HEK293 (cell line): ENCODE measurements around the gene LXN.

Experiments
- CTCF ChIA-PET: fragments of 350-600 bp; formaldehyde crosslinking; extraction: SDS; loops from one replicate; lab custom pipeline; 2021; ENCODE audit warnings: antibody characterized with exemption; lab: Yijun Ruan, JAX
- POLR2A ChIA-PET: fragments of 300-600 bp; formaldehyde crosslinking; extraction: SDS; loops from one replicate; lab custom pipeline; 2020; ENCODE audit warnings: antibody characterized with exemption, inconsistent platforms; lab: Yijun Ruan, JAX
- H3K27ac ChIP-seq: fragments of 200-500 bp; sonication (Bioruptor generic); 2 replicates; pipeline ENCODE4 v1.5.1; 2014; ENCODE audit warnings: low read depth, low read length, control low read depth, inconsistent platforms; ENCODE audit errors: extremely low read depth
- H3K36me3 ChIP-seq, 2 experiments: fragments of 200-500 bp in 1 of 2; sonication (Bioruptor generic) in 1 of 2; 1 replicate in 1 of 2; 2 replicates in 1 of 2; pipeline ENCODE4 v1.5.1; 2014 to 2017; ENCODE audit warnings: inconsistent platforms in 2 of 2, low read length in 2 of 2; ENCODE audit not compliant: control insufficient read depth in 2 of 2, insufficient read depth in 1 of 2
- H3K4me1 ChIP-seq: fragments of 200-500 bp; sonication (Bioruptor generic); 2 replicates; pipeline ENCODE4 v1.5.1; 2014; ENCODE audit warnings: mild to moderate bottlenecking, low read length, inconsistent platforms; ENCODE audit not compliant: control insufficient read depth, insufficient read depth
- H3K4me3 ChIP-seq: 2 replicates; pipeline ENCODE4 v1.5.1; 2011; ENCODE audit warnings: low read depth, mild to moderate bottlenecking, control low read depth, low read length, moderate library complexity
- H3K9me3 ChIP-seq: fragments of 200-500 bp; sonication (Bioruptor generic); 2 replicates; pipeline ENCODE4 v1.5.1; 2014; ENCODE audit warnings: low read depth, low read length, inconsistent platforms; ENCODE audit not compliant: control insufficient read depth, insufficient read depth
- GLI4 ChIP-seq: fragments of 450-650 bp; formaldehyde crosslinking; IDR thresholded peaks from 2 replicates; pipeline ENCODE4 v1.5.1; 2016; ENCODE audit warnings: missing biosample characterization, missing genetic modification characterization
- KLF1 ChIP-seq: fragments of 450-650 bp; formaldehyde crosslinking; IDR thresholded peaks from 2 replicates; pipeline ENCODE4 v1.5.1; 2016; ENCODE audit warnings: missing biosample characterization, missing genetic modification characterization
- KLF17 ChIP-seq: fragments of 450-650 bp; formaldehyde crosslinking; IDR thresholded peaks from 2 replicates; pipeline ENCODE4 v1.5.1; 2016; ENCODE audit warnings: missing biosample characterization, missing genetic modification characterization
- OSR2 ChIP-seq: fragments of 450-650 bp; formaldehyde crosslinking; IDR thresholded peaks from 2 replicates; pipeline ENCODE4 v1.5.1; 2016; ENCODE audit warnings: missing biosample characterization, missing genetic modification characterization
- PRDM1 ChIP-seq: fragments of 450-650 bp; formaldehyde crosslinking; IDR thresholded peaks from 2 replicates; pipeline ENCODE4; 2016; ENCODE audit warnings: missing biosample characterization, missing genetic modification characterization
- PRDM6 ChIP-seq: fragments of 450-650 bp; formaldehyde crosslinking; IDR thresholded peaks from 2 replicates; pipeline ENCODE4 v1.5.1; 2017; ENCODE audit warnings: missing biosample characterization, missing genetic modification characterization
- YY1 ChIP-seq: fragments of 450-650 bp; formaldehyde crosslinking; IDR thresholded peaks from 2 replicates; pipeline ENCODE4 v1.5.1; 2018; ENCODE audit warnings: missing biosample characterization, missing genetic modification characterization
- ZBTB7A ChIP-seq: fragments of 450-650 bp; formaldehyde crosslinking; IDR thresholded peaks from 2 replicates; pipeline ENCODE4 v1.5.1; 2016; ENCODE audit warnings: low read depth, missing biosample characterization, missing genetic modification characterization
- ZNF132 ChIP-seq: fragments of 450-650 bp; formaldehyde crosslinking; IDR thresholded peaks from 2 replicates; pipeline ENCODE4 v1.5.1; 2017; ENCODE audit warnings: missing biosample characterization, missing genetic modification characterization, borderline replicate concordance
- ZNF140 ChIP-seq: fragments of 450-650 bp; formaldehyde crosslinking; IDR thresholded peaks from 2 replicates; pipeline ENCODE4 v1.5.1; 2016; ENCODE audit warnings: missing biosample characterization, missing genetic modification characterization
- ZNF148 ChIP-seq: fragments of 450-650 bp; formaldehyde crosslinking; IDR thresholded peaks from 2 replicates; pipeline ENCODE4 v1.5.0; 2017; ENCODE audit warnings: missing biosample characterization, missing genetic modification characterization, borderline replicate concordance
- ZNF175 ChIP-seq: fragments of 450-650 bp; formaldehyde crosslinking; IDR thresholded peaks from 2 replicates; pipeline ENCODE4 v1.5.1; 2016; ENCODE audit warnings: missing biosample characterization, missing genetic modification characterization
- ZNF184 ChIP-seq: fragments of 450-650 bp; IDR thresholded peaks from 2 replicates; pipeline ENCODE4 v1.5.1; 2018; ENCODE audit warnings: missing biosample characterization, mild to moderate bottlenecking, missing genetic modification characterization
- ZNF223 ChIP-seq: fragments of 450-650 bp; formaldehyde crosslinking; IDR thresholded peaks from 2 replicates; pipeline ENCODE4 v1.5.1; 2016; ENCODE audit warnings: missing biosample characterization, missing genetic modification characterization
- ZNF274 ChIP-seq, 2 experiments: fragments of 200-500 bp in 1 of 2; fragments of 450-650 bp in 1 of 2; sonication (Bioruptor generic) in 1 of 2; formaldehyde crosslinking in 1 of 2; IDR thresholded peaks; 2 replicates each; pipeline versions ENCODE4 v1.5.1 to v1.6.1; 2014 to 2016; ENCODE audit warnings: borderline replicate concordance in 1 of 2, inconsistent platforms in 1 of 2, low read length in 1 of 2, missing biosample characterization in 1 of 2, missing genetic modification characterization in 1 of 2
- ZNF280C ChIP-seq: fragments of 450-650 bp; formaldehyde crosslinking; IDR thresholded peaks from 2 replicates; pipeline ENCODE4 v1.5.1; 2016; ENCODE audit warnings: missing biosample characterization, missing genetic modification characterization
- ZNF292 ChIP-seq: fragments of 450-650 bp; formaldehyde crosslinking; IDR thresholded peaks from 2 replicates; pipeline ENCODE4 v1.5.1; 2016; ENCODE audit warnings: low read depth, missing biosample characterization, missing genetic modification characterization, borderline replicate concordance
- ZNF391 ChIP-seq: fragments of 450-650 bp; formaldehyde crosslinking; IDR thresholded peaks from 2 replicates; pipeline ENCODE4 v1.5.1; 2016; ENCODE audit warnings: low read depth, missing biosample characterization, missing genetic modification characterization, borderline replicate concordance
- ZNF426 ChIP-seq: fragments of 450-650 bp; formaldehyde crosslinking; IDR thresholded peaks from 2 replicates; pipeline ENCODE4 v1.5.1; 2017; ENCODE audit warnings: missing biosample characterization, missing genetic modification characterization, mild to moderate bottlenecking, inconsistent platforms, moderate library complexity
- ZNF514 ChIP-seq: fragments of 450-650 bp; formaldehyde crosslinking; IDR thresholded peaks from 2 replicates; pipeline ENCODE4 v1.5.1; 2016; ENCODE audit warnings: missing biosample characterization, missing genetic modification characterization
- ZNF544 ChIP-seq: fragments of 450-650 bp; formaldehyde crosslinking; IDR thresholded peaks from 2 replicates; pipeline ENCODE4 v1.5.0; 2017; ENCODE audit warnings: missing biosample characterization, missing genetic modification characterization
- ZNF558 ChIP-seq: fragments of 450-650 bp; formaldehyde crosslinking; IDR thresholded peaks from 2 replicates; pipeline ENCODE4 v1.5.1; 2016; ENCODE audit warnings: missing biosample characterization, missing genetic modification characterization
- ZNF560 ChIP-seq: fragments of 450-650 bp; formaldehyde crosslinking; IDR thresholded peaks from 2 replicates; pipeline ENCODE4 v1.5.1; 2017; ENCODE audit warnings: missing biosample characterization, missing genetic modification characterization, borderline replicate concordance
- ZNF654 ChIP-seq: fragments of 450-650 bp; formaldehyde crosslinking; IDR thresholded peaks from 2 replicates; pipeline ENCODE4 v1.5.1; 2016; ENCODE audit warnings: low read depth, missing biosample characterization, missing genetic modification characterization
- ZNF660 ChIP-seq: fragments of 450-650 bp; IDR thresholded peaks from 2 replicates; pipeline ENCODE4 v1.5.1; 2018; ENCODE audit warnings: missing biosample characterization, mild to moderate bottlenecking, missing genetic modification characterization
- ZNF701 ChIP-seq: fragments of 450-650 bp; formaldehyde crosslinking; IDR thresholded peaks from 2 replicates; pipeline ENCODE4 v1.5.1; 2016; ENCODE audit warnings: missing biosample characterization, missing genetic modification characterization
- ZNF791 ChIP-seq: fragments of 450-650 bp; formaldehyde crosslinking; IDR thresholded peaks from 2 replicates; pipeline ENCODE4 v1.5.1; 2016; ENCODE audit warnings: missing biosample characterization, missing genetic modification characterization
- ZNF837 ChIP-seq: fragments of 450-650 bp; formaldehyde crosslinking; IDR thresholded peaks from 2 replicates; pipeline ENCODE4 v1.5.1; 2016; ENCODE audit warnings: missing biosample characterization, missing genetic modification characterization
- ZSCAN30 ChIP-seq: fragments of 450-650 bp; IDR thresholded peaks from 2 replicates; pipeline ENCODE4 v1.5.1; 2018; ENCODE audit warnings: missing biosample characterization, mild to moderate bottlenecking, missing genetic modification characterization, moderate library complexity

LXN gene

GRCh38 chr3:158659454-158660237 is 12.8 kb downstream of the LXN start:
- no peak overlapping the region for H3K27ac ChIP-seq

GRCh38 chr3:158658889-158659288 is 13.6 kb downstream of the LXN start:
- H3K9me3 ChIP-seq = no peaks in the 10 kb centered on the region
- H3K4me3 ChIP-seq = no peak overlapping the region
- H3K36me3 ChIP-seq = peaks cover 8 to 76% of the 10 kb centered on the region in 2 experiments
- no peaks in the 10 kb centered on the region for H3K4me1 ChIP-seq
- ChIA-PET POLR2A (no interaction called here), CTCF (interaction anchor here (0.5 to 4.3 kb wide), 19 partner anchors 9 to 1104 kb away, joined by 3 to 51 read pairs (median 4); partner anchors contain the start of genes GFM1 and MFSD1)
- no peak overlapping the region for H3K27ac ChIP-seq
- TF ChIP-seq ZNF132 (tag by site-specific recombination) (no peak), ZNF184 (tag by site-specific recombination) (no peak), ZNF701 (tag by site-specific recombination) (no peak), YY1 (tag by site-specific recombination) (no peak), ZNF514 (tag by site-specific recombination) (no peak), ZNF426 (tag by site-specific recombination) (no peak), ZNF791 (tag by site-specific recombination) (no peak), ZBTB7A (no peak), ZNF148 (tag by site-specific recombination) (no peak), ZNF274 (IDR thresholded peaks at IDR 0.05; ENCODE audit: low read length) (no peak), ZNF274 (tag by site-specific recombination; IDR thresholded peaks at IDR 0.05; ENCODE audit: borderline replicate concordance) (no peak), ZNF292 (no peak), ZNF544 (tag by site-specific recombination) (no peak)

More at GRCh38 chr3:158659454-158660237, 12.8 kb downstream of the LXN start:
- CTCF ChIA-PET = interaction anchor here (0.6 to 4.3 kb wide), 28 partner anchors 8 to 1103 kb away, joined by 3 to 51 read pairs (median 3); partner anchors contain the start of genes GFM1 and MFSD1
- no peaks in the 10 kb centered on the region for H3K9me3 ChIP-seq
- no peak for TF ChIP-seq ZNF175 (tag by site-specific recombination)
- TF ChIP-seq ZNF223 = no peak
- TF ChIP-seq ZNF560 = no peak
- TF ChIP-seq ZNF660 = 0 out of 2 replicates have a peak, but pooled peaks have one; percentile 62
- TF ChIP-seq ZSCAN30 (tag by site-specific recombination) = 0 out of 2 replicates have a peak, but pooled peaks have one; percentile 33
- no peak for TF ChIP-seq GLI4 (tag by site-specific recombination)
- TF ChIP-seq ZNF837 (tag by site-specific recombination) = no peak
- TF ChIP-seq PRDM6 (tag by site-specific recombination) = no peak
- no peak for TF ChIP-seq ZNF791 (tag by site-specific recombination)
- no peak for TF ChIP-seq OSR2 (tag by site-specific recombination)
- no peak for TF ChIP-seq ZNF391 (tag by site-specific recombination)
- no peak for TF ChIP-seq ZNF701 (tag by site-specific recombination)
- TF ChIP-seq KLF17 (tag by site-specific recombination) = no peak
- TF ChIP-seq ZNF654 (tag by site-specific recombination) = peak; percentile 48
- TF ChIP-seq KLF1 (tag by site-specific recombination) = no peak
- no peak for TF ChIP-seq ZNF280C (tag by site-specific recombination)
- no peak for TF ChIP-seq PRDM1
- no peak for TF ChIP-seq ZNF558 (tag by site-specific recombination)
- TF ChIP-seq ZNF140 (tag by site-specific recombination) = no peak
- TF ChIP-seq, all 188 proteins: peak for 3
- H3K36me3 ChIP-seq = peaks cover 5 to 76% of the 10 kb centered on the region in 2 experiments
- H3K4me3 ChIP-seq = no peak overlapping the region
- POLR2A ChIA-PET = no interaction called here
- H3K4me1 ChIP-seq = no peaks in the 10 kb centered on the region
